ENCODE data around the gene LYZL6.
A peak's percentile ranks its signal among the peaks of the same experiment; 100 is the strongest.

Gene LYZL6

GRCh38 chr17:35943537-35943936 is at the start of gene LYZL6:
Gene LYZL6, minus strand, starts transcription at chr17:35943713. Its CDS starts 4,357 bp downstream, at chr17:35939356.
- DNase-seq: no peak

- DNase-seq: no peak
These were observed 47.6 kb upstream of the LYZL6 start for GRCh38 chr17:35991075-35991474.

- no peak for DNase-seq
These were observed 44.7 kb upstream of the LYZL6 start for GRCh38 chr17:35988164-35988563.

GRCh38 chr17:35986643-35987042 is 43.1 kb upstream of the LYZL6 start, which contains the start of gene CCL14:
Gene CCL14, minus strand, starts transcription at chr17:35986729. Its CDS starts 80 bp downstream, at chr17:35986649.
- DNase-seq: no peak

GRCh38 chr17:35984140-35984539 is 40.6 kb upstream of the LYZL6 start:
- DNase-seq: no peak

- no peak for DNase-seq
These were observed 39.1 kb upstream of the LYZL6 start for GRCh38 chr17:35982409-35983191.

GRCh38 chr17:35981908-35982330 is 38.4 kb upstream of the LYZL6 start:
- DNase-seq: no peak

GRCh38 chr17:35981246-35981645 is 37.7 kb upstream of the LYZL6 start, which contains the start of gene CCL16:
Gene CCL16, minus strand, starts transcription at chr17:35981497. Its CDS starts 77 bp downstream, at chr17:35981420.
- DNase-seq: no peak

- DNase-seq: no peak
These were observed 34.8 kb upstream of the LYZL6 start for GRCh38 chr17:35978346-35978745.

- no peak for DNase-seq
These were observed 34.0 kb upstream of the LYZL6 start for GRCh38 chr17:35977509-35977908.

- no peak for DNase-seq
These were observed 30.1 kb upstream of the LYZL6 start for GRCh38 chr17:35973333-35974260.

GRCh38 chr17:35972945-35973332 is 29.4 kb upstream of the LYZL6 start:
- no peak for DNase-seq

GRCh38 chr17:35972535-35972934 is 29.0 kb upstream of the LYZL6 start:
- DNase-seq: no peak

GRCh38 chr17:35972066-35972465 is 28.6 kb upstream of the LYZL6 start:
- no peak for DNase-seq

GRCh38 chr17:35969558-35970380 is 26.3 kb upstream of the LYZL6 start:
- DNase-seq: peak; percentile 73

- DNase-seq: no peak
These were observed 25.1 kb upstream of the LYZL6 start for GRCh38 chr17:35968520-35969054.

GRCh38 chr17:35965272-35965671 is 21.8 kb upstream of the LYZL6 start:
- no peak for DNase-seq

- DNase-seq: no peak
These were observed 20.1 kb upstream of the LYZL6 start for GRCh38 chr17:35963663-35964062.

GRCh38 chr17:35953720-35954119 is 10.2 kb upstream of the LYZL6 start:
- DNase-seq: no peak

GRCh38 chr17:35949401-35949800 is 5.9 kb upstream of the LYZL6 start:
- DNase-seq: no peak

GRCh38 chr17:35948092-35948491 is 4.6 kb upstream of the LYZL6 start:
- DNase-seq: no peak

GRCh38 chr17:35947156-35947585 is 3.7 kb upstream of the LYZL6 start:
- no peak for DNase-seq

All from NCI-H1048 (cell line).